GM18909 (cell line): ENCODE measurements around the gene CD22.

ENCODE experiments used
- ATAC-seq: cut with Tn5 transposase; IDR thresholded peaks from one replicate; pipeline ENCODE4 v1.9.1; 2021; ENCODE audit warnings: mild to moderate bottlenecking; ENCODE audit not compliant: unreplicated experiment, poor library complexity

Gene CD22

DNA sequence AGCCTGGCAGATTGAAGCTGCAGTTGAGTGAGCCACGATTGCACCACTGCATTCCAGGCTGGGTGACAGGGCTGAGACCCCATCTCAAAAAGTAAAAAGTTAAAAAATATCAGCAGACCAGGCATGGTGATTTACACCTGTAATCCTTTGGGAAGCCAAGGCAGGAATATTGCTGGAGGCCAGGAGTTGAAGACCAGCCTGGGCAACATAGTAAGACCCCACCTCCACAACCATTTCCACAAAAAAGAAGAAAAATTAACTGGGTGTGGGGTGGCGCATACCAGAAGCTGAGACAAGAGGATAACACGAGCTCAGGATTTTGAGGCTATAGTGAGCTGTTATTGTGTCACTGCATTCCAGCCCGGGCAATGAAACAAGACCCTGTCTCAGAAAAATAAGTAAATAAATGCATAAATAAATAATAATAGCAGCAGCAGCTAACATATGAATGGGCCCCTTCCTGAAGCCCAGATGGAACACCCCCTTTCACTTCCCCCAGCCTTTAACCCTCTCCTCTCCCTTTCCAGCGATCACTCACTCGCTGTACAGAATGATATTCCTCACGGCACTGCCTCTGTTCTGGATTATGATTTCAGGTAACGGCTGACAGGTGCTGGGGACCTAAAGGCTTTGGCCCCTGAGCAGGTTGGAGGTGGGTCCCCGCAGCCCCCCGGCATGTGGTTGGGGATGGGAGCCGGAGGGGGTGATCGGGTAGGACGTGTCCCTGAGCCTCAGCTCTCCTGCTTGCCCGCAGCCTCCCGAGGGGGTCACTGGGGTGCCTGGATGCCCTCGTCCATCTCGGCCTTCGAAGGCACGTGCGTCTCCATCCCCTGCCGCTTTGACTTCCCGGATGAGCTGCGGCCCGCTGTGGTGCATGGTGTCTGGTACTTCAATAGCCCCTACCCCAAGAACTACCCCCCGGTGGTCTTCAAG lies 33.9 kb upstream of the CD22 start:
- no peak for ATAC-seq

DNA sequence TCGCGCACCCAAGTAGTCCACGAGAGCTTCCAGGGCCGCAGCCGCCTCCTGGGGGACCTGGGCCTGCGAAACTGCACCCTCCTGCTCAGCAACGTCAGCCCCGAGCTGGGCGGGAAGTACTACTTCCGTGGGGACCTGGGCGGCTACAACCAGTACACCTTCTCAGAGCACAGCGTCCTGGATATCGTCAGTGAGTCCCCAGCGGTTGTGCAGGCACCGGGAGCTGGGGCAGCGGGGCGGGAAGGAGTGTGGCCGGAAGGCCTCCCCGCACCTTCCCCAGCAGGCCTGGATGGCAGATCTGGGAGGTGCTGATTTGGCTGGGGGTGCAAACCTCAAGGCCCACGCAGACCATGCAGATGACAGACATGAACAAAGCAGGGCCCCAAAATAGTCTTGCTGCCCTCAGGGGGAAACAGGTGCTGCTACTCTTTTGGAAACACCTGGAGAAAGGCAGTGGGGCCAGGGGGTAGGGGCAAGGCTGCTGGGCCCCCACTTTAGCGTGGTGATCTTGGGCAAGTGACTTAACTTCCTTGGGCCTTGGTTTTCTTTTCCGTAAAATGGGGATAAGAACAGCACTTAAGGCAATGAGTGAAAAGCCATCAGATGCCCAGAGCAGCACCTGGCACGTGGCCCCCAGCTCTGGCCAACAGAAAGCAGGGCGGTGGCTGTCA lies 33.1 kb upstream of the CD22 start:
- ATAC-seq, result no peak

- no peak for ATAC-seq
These were observed 32.1 kb upstream of the CD22 start for GRCh38 chr19:35296644-35297514.

GRCh38 chr19:35297515-35297848 lies 31.5 kb upstream of the CD22 start:
- no peak for ATAC-seq

DNA sequence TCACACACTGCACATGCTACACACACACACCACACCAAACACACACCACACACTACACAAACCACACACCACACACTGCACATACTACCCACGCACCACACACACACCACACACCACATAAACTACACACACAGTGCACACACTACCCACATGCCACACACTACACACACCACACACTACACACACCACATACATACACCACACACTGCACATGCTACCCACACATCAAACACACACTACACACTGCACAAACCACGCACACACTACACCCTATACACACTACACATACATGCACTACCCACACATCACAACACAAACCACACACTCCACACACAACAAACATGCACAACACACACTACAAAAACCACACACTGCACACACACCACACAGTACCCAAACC lies 31.1 kb upstream of the CD22 start:
- ATAC-seq, result no peak

GRCh38 chr19:35298561-35298972 lies 30.4 kb upstream of the CD22 start:
- no peak for ATAC-seq

DNA sequence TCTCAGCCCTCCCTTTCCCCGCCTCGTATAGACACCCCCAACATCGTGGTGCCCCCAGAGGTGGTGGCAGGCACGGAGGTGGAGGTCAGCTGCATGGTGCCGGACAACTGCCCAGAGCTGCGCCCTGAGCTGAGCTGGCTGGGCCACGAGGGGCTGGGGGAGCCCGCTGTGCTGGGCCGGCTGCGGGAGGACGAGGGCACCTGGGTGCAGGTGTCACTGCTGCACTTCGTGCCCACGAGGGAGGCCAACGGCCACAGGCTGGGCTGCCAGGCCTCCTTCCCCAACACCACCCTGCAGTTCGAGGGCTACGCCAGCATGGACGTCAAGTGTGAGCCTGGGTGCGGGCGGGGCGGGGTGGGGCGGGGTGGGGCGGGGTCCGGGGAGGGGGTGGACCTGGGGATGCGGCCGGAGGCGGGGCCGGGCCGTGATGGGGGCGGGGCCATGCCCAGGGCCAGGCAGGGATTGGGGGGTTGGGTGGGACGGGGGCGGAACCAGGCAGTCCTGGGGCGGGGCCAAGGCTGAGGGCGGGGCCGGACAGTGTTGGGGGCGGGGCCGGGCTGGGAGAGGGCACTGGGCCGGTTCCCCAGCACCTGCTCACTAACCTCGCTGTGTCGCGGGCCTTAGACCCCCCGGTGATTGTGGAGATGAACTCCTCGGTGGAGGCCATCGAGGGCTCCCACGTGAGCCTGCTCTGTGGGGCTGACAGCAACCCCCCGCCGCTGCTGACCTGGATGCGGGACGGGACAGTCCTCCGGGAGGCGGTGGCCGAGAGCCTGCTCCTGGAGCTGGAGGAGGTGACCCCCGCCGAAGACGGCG lies 29.3 kb upstream of the CD22 start:
- ATAC-seq, result no peak

- no peak for ATAC-seq
These were observed 28.7 kb upstream of the CD22 start for GRCh38 chr19:35300339-35300649.

- no peak for ATAC-seq
These were observed 27.0 kb upstream of the CD22 start for GRCh38 chr19:35301961-35302360.

GRCh38 chr19:35302446-35302845 lies 26.5 kb upstream of the CD22 start:
- no peak for ATAC-seq

DNA sequence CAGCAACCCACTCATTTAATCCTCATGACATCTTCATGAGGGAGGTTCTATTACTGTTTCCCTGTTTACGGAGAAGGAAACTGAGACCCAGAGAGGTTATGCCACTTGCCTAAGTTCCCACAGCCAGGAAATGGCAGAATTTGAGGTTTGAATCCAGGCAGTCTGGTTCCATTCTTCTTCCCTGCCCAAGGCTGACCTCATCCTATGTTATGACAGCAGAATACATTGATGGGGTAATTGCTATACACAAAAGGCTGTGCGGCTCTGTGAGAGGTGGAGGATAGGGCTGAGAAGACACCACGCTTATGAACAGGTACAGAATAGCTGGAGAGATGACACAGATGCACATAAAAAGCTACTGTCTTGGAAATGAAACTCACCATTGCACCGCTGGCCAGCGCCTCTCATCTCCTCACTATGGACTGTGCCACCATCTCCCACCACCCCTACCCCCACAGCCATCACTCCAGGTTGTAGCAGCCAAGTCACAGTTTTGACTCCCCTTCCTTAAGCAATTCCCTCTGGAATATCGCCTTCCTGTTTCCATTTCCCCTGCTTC lies 25.6 kb upstream of the CD22 start:
- no peak for ATAC-seq

DNA sequence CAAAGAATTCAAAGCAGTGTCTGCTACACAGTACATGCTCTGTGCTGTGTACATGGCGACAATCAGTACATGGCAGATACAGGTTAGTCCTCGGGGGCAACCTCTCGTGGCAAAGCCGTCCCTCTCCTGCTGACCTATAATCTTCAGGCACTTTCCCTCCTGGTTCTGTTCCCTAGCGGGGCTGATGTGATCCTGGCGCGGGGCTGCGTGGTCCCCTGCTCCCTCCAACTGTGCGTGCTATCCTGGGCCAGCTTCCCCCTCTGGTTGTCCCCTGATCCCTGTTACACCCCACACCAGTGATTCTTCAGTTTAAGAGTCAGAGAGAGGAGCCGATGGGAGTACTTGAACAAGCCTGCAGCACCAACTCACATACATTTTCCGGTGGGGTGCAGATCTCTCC lies 25.0 kb upstream of the CD22 start:
- ATAC-seq, result no peak

DNA sequence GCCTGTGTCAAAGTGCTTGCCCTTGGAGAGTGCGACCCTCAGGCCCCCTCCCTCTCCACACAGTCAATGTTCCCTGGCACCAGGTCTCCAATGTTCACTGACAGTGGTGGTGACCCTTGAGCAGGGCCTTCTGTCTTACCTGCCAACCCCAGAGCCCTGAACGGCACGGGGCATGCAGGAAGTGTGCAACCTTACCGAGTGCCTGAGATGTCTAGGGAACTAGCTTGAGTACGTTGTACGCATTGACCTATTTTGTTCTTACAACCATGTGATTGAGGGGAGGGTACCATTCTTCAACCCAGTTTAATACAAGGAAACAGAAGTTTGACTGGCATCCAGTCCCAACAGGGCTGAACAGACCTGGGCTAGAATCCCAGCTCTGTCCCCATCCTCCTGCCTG lies 23.8 kb upstream of the CD22 start:
- no peak for ATAC-seq

DNA sequence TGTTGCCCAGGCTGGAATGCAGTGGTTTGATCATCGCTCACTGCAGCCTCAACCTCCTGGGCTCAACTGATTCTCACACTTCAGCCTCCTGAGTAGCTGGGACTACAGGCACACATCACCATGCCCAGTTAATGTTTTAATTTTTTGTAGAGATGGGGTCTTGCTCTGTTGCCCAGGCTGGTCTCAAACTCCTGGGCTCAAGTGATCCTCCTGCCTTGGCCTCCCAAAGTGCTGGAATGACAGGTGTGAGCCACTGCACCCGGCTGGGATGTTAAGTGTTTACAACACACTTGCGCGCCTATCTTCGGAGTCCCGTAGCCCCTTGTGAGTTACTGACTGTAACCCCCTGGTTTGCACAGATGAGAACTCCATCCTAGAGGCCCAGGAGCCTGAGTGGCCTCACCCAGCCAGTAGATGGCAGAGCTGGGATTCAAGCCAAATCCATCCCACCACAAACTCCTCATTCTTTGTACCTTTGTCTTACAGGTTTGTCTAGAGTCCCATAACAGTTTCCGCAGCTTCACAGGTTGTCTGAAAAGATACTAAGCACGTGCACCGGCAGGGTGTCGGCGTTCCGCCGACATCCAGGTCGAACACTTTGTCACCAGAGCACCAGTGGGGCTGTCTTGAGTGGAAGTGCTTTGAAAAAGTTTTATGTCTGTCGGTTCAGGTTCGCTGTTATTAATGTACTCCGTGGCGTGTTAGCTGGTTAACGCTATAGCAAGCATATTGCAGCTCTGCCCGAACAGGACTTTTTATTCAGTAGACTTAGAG lies 22.3 kb upstream of the CD22 start:
- ATAC-seq, result no peak

DNA sequence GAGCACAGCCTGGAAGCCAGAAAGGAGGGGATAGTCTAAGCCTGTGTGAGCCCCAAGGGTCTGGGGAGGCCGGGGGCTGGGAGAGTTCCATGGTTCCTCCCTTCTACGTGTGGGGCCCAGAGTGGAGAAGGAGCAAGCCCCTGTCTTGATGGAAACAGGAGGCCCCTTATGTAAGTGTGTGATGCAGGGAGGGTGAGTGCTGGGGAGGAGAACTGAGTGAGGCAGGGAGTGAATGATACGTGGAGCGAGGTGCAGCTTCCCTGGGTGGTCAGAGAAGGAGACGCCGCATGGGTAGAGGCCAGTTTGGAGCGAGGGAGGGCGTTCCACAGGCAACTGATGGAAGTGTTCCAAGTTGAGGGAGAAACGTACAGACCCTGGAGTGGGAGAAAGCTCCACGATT lies 21.1 kb upstream of the CD22 start:
- ATAC-seq, result no peak

- no peak for ATAC-seq
These were observed 20.1 kb upstream of the CD22 start for GRCh38 chr19:35308910-35309309.

DNA sequence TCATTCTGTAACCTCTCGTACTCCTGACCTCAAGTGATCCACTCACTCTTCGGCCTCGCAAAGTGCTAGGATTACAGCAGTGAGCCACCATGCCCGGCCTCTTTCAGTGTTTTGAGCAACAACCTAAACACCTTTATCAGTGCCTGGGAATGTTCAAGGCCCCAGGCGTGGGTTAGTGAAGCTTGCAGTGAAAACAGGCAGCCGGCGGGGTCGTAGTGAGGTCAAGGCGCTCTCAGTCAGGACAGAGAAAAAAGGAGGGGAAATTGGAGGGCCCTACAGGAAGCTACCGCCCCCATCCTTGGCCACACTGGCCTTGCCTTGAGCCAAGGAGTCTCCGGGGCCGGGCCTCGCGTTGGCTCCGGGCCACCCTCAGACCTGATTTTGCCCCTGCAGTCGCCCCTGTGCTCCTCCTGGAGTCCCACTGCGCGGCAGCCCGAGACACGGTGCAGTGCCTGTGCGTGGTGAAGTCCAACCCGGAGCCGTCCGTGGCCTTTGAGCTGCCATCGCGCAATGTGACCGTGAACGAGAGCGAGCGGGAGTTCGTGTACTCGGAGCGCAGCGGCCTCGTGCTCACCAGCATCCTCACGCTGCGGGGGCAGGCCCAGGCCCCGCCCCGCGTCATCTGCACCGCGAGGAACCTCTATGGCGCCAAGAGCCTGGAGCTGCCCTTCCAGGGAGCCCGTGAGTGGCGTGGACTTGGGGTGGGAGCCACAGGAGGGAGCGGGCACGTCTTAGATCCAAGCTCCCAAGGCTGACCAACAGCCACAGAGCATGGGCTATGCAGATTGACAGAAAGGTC lies 19.3 kb upstream of the CD22 start:
- ATAC-seq, result no peak

GRCh38 chr19:35310331-35310730 lies 18.7 kb upstream of the CD22 start:
- ATAC-seq, result no peak
